ENCODE results near the gene CD8B. TPM values are rescaled to one million over a fixed set of nuclear protein-coding genes. Genes with fewer than 3 reads are reported as not detected.

CD8B gene
- total and polyA plus RNA-seq, 2 donors (not counting 1 experiment from before 2014, with no cell fraction given) = not detected

DNA sequence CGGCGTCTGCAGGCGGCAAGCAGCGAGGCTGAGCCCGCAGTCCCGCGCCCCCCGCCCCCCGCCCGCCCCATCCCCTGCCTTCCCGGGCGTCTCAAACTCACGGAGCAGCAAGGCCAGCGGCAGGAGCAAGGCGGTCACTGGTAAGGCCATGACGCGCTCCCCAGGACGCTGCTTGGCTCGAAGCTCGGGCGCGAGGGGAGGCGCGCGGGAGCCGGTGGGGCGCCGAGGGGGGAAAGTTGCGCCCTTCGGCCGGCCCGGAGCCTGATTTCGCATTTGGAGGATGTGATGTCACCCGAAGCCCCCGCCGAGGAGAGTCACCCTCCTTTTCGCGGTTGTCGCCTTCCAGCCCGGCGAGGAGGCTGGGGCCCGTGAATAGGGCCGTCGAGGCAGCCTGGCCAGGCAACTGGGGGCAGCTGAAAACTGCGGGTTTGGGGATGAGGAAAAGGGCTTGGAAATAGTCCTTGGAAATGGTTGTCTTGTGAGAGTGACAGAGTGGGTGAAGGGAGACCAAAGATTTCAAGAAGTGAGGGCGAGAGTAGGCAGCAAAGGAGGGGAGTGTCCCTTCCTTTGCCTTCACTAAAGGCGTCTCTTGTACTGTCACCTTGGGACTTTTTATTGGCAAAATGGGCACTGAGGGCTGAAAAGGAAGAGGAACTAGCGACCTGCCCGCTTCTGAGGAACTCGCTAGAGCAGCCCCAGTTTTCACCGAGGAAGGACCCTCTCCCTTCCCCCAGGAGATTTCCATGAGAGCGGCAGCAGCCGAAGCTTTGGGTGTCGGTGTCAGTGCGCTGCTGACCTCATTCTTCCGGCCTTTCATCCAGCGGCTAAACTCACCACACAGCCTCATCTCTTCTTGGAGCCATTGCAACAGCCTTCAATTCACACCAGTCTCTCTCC lies 70.8 kb downstream of the CD8B start, which contains the start of gene CD8A:
CD8A (minus strand) TSS at position 238 of the 897 bp plus-strand sequence; CDS start at position 150, 88 bp downstream.
- DNase-seq (ENCODE audit: low read depth in 2 of 2) = peak in 1 of 2 donors; percentile 20

GRCh38 chr2:86790134-86790675 lies 71.5 kb downstream of the CD8B start:
- Histone ChIP-seq H3K27me3 (ENCODE audit: control insufficient read depth, insufficient read depth, low read length) (peaks cover 52% of the 10 kb centered on the region), H2AFZ (ENCODE audit: low read length) (no peak overlapping the region), H3K27ac (ENCODE audit: insufficient read depth, low read length) (no peak overlapping the region), H3K4me3 (replicated peaks in 1 of 4; ENCODE audit: control extremely low read depth in 1 of 4, insufficient read depth in 1 of 4, low read depth in 3 of 4, low read length in 4 of 4) (no peak overlapping the region), H3K79me2 (ENCODE audit: control insufficient read depth, insufficient read depth, low read length) (no peaks in the 10 kb centered on the region), H3K36me3 (ENCODE audit: control insufficient read depth, insufficient read depth, low read length) (no peaks in the 10 kb centered on the region), H3K9ac (ENCODE audit: insufficient read depth, low read length) (no peak overlapping the region), H3K9me3 (ENCODE audit: control insufficient read depth, insufficient read depth, low read depth, low read length) (no peaks in the 10 kb centered on the region), H4K20me1 (ENCODE audit: control insufficient read depth, extremely low read depth, insufficient read depth, low read length) (no peaks in the 10 kb centered on the region), H3K4me1 (ENCODE audit: control insufficient read depth, extremely low read depth, insufficient read depth, low read length) (no peaks in the 10 kb centered on the region), H3K4me2 (ENCODE audit: extremely low read depth, insufficient read depth, low read length) (no peak overlapping the region)
- DNase-seq (ENCODE audit: low read depth in 2 of 2) = no peak
- TF ChIP-seq CTCF (conservative IDR thresholded peaks at IDR 0.05 in 1 of 2, IDR thresholded peaks at IDR 0.05 in 1 of 2; ENCODE audit: low read depth in 1 of 2, low read length in 2 of 2) (no peak), EZH2 (IDR thresholded peaks at IDR 0.05; ENCODE audit: low read length, missing control alignments) (peak; percentile 98)

More for the DNA sequence above, 70.8 kb downstream of the CD8B start, which contains the start of gene CD8A:
- Histone ChIP-seq H3K9ac (ENCODE audit: insufficient read depth, low read length) (no peak within 1 kb of the TSS), H3K27me3 (ENCODE audit: control insufficient read depth, insufficient read depth, low read length) (peaks cover 52% of the 10 kb centered on the region), H3K4me3 (replicated peaks in 1 of 4; ENCODE audit: control extremely low read depth in 1 of 4, insufficient read depth in 1 of 4, low read depth in 3 of 4, low read length in 4 of 4) (no peak within 1 kb of the TSS), H3K36me3 (ENCODE audit: control insufficient read depth, insufficient read depth, low read length) (no peaks in the 10 kb centered on the region), H3K4me2 (ENCODE audit: extremely low read depth, insufficient read depth, low read length) (no peak within 1 kb of the TSS), H2AFZ (ENCODE audit: low read length) (no peak within 1 kb of the TSS), H4K20me1 (ENCODE audit: control insufficient read depth, extremely low read depth, insufficient read depth, low read length) (no peaks in the 10 kb centered on the region), H3K79me2 (ENCODE audit: control insufficient read depth, insufficient read depth, low read length) (no peaks in the 10 kb centered on the region), H3K9me3 (ENCODE audit: control insufficient read depth, insufficient read depth, low read depth, low read length) (no peaks in the 10 kb centered on the region), H3K27ac (ENCODE audit: insufficient read depth, low read length) (no peak within 1 kb of the TSS), H3K4me1 (ENCODE audit: control insufficient read depth, extremely low read depth, insufficient read depth, low read length) (no peaks in the 10 kb centered on the region)
- TF ChIP-seq CTCF (conservative IDR thresholded peaks at IDR 0.05 in 1 of 2, IDR thresholded peaks at IDR 0.05 in 1 of 2; ENCODE audit: low read depth in 1 of 2, low read length in 2 of 2) (no peak), EZH2 (IDR thresholded peaks at IDR 0.05; ENCODE audit: low read length, missing control alignments) (peak; percentile 99)

GRCh38 chr2:86789687-86790133 lies 72.0 kb downstream of the CD8B start:
- Histone ChIP-seq H2AFZ (ENCODE audit: low read length) (no peak overlapping the region), H3K9me3 (ENCODE audit: control insufficient read depth, insufficient read depth, low read depth, low read length) (no peaks in the 10 kb centered on the region), H3K4me3 (replicated peaks in 1 of 4; ENCODE audit: control extremely low read depth in 1 of 4, insufficient read depth in 1 of 4, low read depth in 3 of 4, low read length in 4 of 4) (no peak overlapping the region), H3K4me1 (ENCODE audit: control insufficient read depth, extremely low read depth, insufficient read depth, low read length) (no peaks in the 10 kb centered on the region), H3K36me3 (ENCODE audit: control insufficient read depth, insufficient read depth, low read length) (no peaks in the 10 kb centered on the region), H3K27ac (ENCODE audit: insufficient read depth, low read length) (no peak overlapping the region), H3K27me3 (ENCODE audit: control insufficient read depth, insufficient read depth, low read length) (peaks cover 52% of the 10 kb centered on the region), H3K9ac (ENCODE audit: insufficient read depth, low read length) (no peak overlapping the region), H4K20me1 (ENCODE audit: control insufficient read depth, extremely low read depth, insufficient read depth, low read length) (no peaks in the 10 kb centered on the region), H3K4me2 (ENCODE audit: extremely low read depth, insufficient read depth, low read length) (no peak overlapping the region), H3K79me2 (ENCODE audit: control insufficient read depth, insufficient read depth, low read length) (no peaks in the 10 kb centered on the region)
- no peak for TF ChIP-seq EZH2 (IDR thresholded peaks at IDR 0.05; ENCODE audit: low read length, missing control alignments)
- no peak for TF ChIP-seq CTCF (conservative IDR thresholded peaks at IDR 0.05 in 1 of 2, IDR thresholded peaks at IDR 0.05 in 1 of 2; ENCODE audit: low read depth in 1 of 2, low read length in 2 of 2)
- DNase-seq (ENCODE audit: low read depth in 2 of 2) = no peak
